Stimulated activated CD4-positive, alpha-beta T cell treated with anti-CD3 and anti-CD28 coated beads, Interleukin-15, amount 100 ng/mL, for 24 hours (primary cell): ENCODE data around the gene FRMPD1.
A peak's percentile ranks its signal among the peaks of the same experiment; 100 is the strongest.
"Not testable (repeated sequence)": the region's sequence is repeated elsewhere in the genome, so short reads cannot be mapped to it uniquely, and the experiment has no call there.

ENCODE experiments used
- DNase-seq: peaks from one replicate; pipeline ENCODE4 v3.0.0-alpha.2; 2020

Gene FRMPD1

GRCh38 chr9:37745970-37746369, 95.2 kb downstream of the FRMPD1 start:
- no peak for DNase-seq

- DNase-seq, result no peak
These were observed 95.9 kb downstream of the FRMPD1 start for GRCh38 chr9:37746448-37747270.

- DNase-seq, result peak; percentile 70
These were observed 96.6 kb downstream of the FRMPD1 start for GRCh38 chr9:37747271-37747753.

GRCh38 chr9:37749129-37749528, 98.4 kb downstream of the FRMPD1 start:
- DNase-seq, result no peak

GRCh38 chr9:37751186-37751585, 100.4 kb downstream of the FRMPD1 start:
- DNase-seq, result no peak

- not testable (repeated sequence) for DNase-seq
These were observed 101.0 kb downstream of the FRMPD1 start for GRCh38 chr9:37751704-37752103.

- not testable (repeated sequence) for DNase-seq
These were observed 101.4 kb downstream of the FRMPD1 start for GRCh38 chr9:37752112-37752511.

GRCh38 chr9:37752642-37753488, 102.1 kb downstream of the FRMPD1 start:
- DNase-seq, result peak; percentile 34

- DNase-seq, result peak; percentile 85
These were observed 102.9 kb downstream of the FRMPD1 start, which contains the start of gene TRMT10B for GRCh38 chr9:37753489-37754190. Gene TRMT10B, plus strand, starts transcription at chr9:37753805. Its CDS starts 8,127 bp downstream, at chr9:37761932.

- DNase-seq, result no peak
These were observed 108.0 kb downstream of the FRMPD1 start for GRCh38 chr9:37758747-37759146.

GRCh38 chr9:37760416-37761161, 109.8 kb downstream of the FRMPD1 start:
- DNase-seq, result no peak

- no peak for DNase-seq
These were observed 110.8 kb downstream of the FRMPD1 start for GRCh38 chr9:37761511-37761910.

- not testable (repeated sequence) for DNase-seq
These were observed 114.5 kb downstream of the FRMPD1 start for GRCh38 chr9:37765263-37765662.

- DNase-seq, result no peak
These were observed 118.6 kb downstream of the FRMPD1 start for GRCh38 chr9:37769306-37769705.

- DNase-seq, result no peak
These were observed 119.2 kb downstream of the FRMPD1 start for GRCh38 chr9:37769995-37770394.

- DNase-seq, result no peak
These were observed 124.6 kb downstream of the FRMPD1 start for GRCh38 chr9:37775216-37775919.

- DNase-seq, result no peak
These were observed 125.6 kb downstream of the FRMPD1 start for GRCh38 chr9:37776328-37776727.

- DNase-seq, result no peak
These were observed 127.8 kb downstream of the FRMPD1 start for GRCh38 chr9:37778534-37778933.

- no peak for DNase-seq
These were observed 133.5 kb downstream of the FRMPD1 start for GRCh38 chr9:37784291-37784615.

GRCh38 chr9:37784616-37785483, 134.1 kb downstream of the FRMPD1 start, which contains the start of gene EXOSC3:
Gene EXOSC3, minus strand, starts transcription at chr9:37785064. Its CDS starts 20 bp downstream, at chr9:37785044.
- peak; percentile 93 for DNase-seq

- DNase-seq, result peak; percentile 16
These were observed 136.3 kb downstream of the FRMPD1 start for GRCh38 chr9:37787059-37787458.
